Amygdala (tissue), 56 donors: ENCODE results near the gene PTPA.
A peak's percentile ranks its signal among the peaks of the same experiment; 100 is the strongest.
"Not testable (repeated sequence)": the region's sequence is repeated elsewhere in the genome, so short reads cannot be mapped to it uniquely, and the experiment has no call there.

ENCODE experiments used
- DNase-seq, 56 donors: peaks; one replicate each; lab custom pipeline; 2025; lab: John Stamatoyannopoulos, UW

Gene PTPA

GRCh38 chr9:129148463-129149204 is 37.4 kb downstream of the PTPA start:
- DNase-seq = no peak

- no peak for DNase-seq
Observed at GRCh38 chr9:129149442-129149841, 38.2 kb downstream of the PTPA start.

GRCh38 chr9:129150122-129150521 is 38.9 kb downstream of the PTPA start:
- peak in 1 of 56 donors; percentile 27 for DNase-seq

GRCh38 chr9:129150672-129151211 is 39.5 kb downstream of the PTPA start:
- no peak for DNase-seq

GRCh38 chr9:129151469-129151868 is 40.3 kb downstream of the PTPA start:
- DNase-seq = no peak

GRCh38 chr9:129154866-129155477 is 43.8 kb downstream of the PTPA start:
- no peak for DNase-seq

- no peak for DNase-seq
Observed at GRCh38 chr9:129156163-129156562, 44.9 kb downstream of the PTPA start.

GRCh38 chr9:129160712-129161533 is 49.7 kb downstream of the PTPA start:
- no peak for DNase-seq

- no peak for DNase-seq
Observed at GRCh38 chr9:129161534-129161837, 50.3 kb downstream of the PTPA start.

GRCh38 chr9:129162497-129163197 is 51.4 kb downstream of the PTPA start:
- DNase-seq = no peak

- not testable (repeated sequence) for DNase-seq
Observed at GRCh38 chr9:129163198-129163670, 52.0 kb downstream of the PTPA start.

- no peak for DNase-seq
Observed at GRCh38 chr9:129163753-129164152, 52.5 kb downstream of the PTPA start.

GRCh38 chr9:129164246-129164930 is 53.2 kb downstream of the PTPA start:
- DNase-seq = no peak

GRCh38 chr9:129165198-129165597 is 54.0 kb downstream of the PTPA start:
- no peak for DNase-seq

- peak in 8 of 56 donors; percentile 5 to 44 (median 14) for DNase-seq
Observed at GRCh38 chr9:129166623-129167557, 55.7 kb downstream of the PTPA start.

GRCh38 chr9:129170229-129170628 is 59.0 kb downstream of the PTPA start:
- no peak for DNase-seq

GRCh38 chr9:129171993-129172751 is 61.0 kb downstream of the PTPA start:
- no peak for DNase-seq

- DNase-seq = peak in 31 of 56 donors; percentile 7 to 74 (median 33)
Observed at GRCh38 chr9:129172816-129173215, 61.6 kb downstream of the PTPA start.
